Measurements from ENCODE around the gene MDC1.
"Not testable (repeated sequence)": the region's sequence is repeated elsewhere in the genome, so short reads cannot be mapped to it uniquely, and the experiment has no call there.

MDC1 gene

DNA sequence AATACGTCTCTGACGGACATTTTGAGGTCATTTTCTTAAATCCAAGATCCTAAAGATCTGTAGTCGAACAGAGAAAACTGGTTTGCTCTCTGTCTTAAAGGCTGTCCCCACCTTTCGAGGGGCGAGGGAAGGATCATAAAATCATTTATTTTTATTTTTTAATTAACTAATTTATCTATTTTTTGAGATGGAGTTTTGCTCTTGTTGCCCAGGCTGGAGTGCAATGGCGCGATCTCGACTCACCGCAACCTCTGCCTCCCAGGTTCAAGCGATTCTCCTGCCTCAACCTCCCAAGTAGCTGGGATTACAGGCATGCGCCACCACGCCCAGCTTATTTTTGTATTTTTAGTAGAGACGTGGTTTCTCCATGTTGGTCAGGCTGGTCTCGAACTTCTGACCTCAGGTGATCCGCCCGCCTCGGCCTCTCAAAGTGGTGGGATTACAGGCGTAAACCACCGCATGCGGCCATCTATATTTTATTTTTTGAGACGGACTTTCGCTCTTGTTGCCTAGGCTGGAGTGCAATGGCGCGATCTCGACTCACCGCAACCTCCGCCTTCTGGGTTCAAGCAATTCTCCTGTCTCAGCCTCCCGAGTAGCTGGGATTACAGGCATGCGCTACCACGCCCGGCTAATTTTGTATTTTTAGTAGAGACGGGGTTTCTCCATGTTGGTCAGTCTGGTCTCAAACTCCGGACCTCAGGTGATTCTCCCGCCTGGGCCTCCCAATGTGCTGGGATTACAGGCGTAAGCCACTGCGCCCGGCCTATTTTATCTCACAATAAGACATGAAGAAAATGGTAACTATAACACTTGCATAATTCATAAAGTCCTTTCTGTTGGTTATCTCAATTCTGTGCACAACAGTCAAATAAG is 1.0 kb upstream of the MDC1 start:
- DNase-seq = not testable (repeated sequence)
- intact Hi-C loops (cut with DNase I) = loop anchor here (2.0 kb wide), 2 partner anchors 27 to 35 kb away; partner anchors contain the start of gene NRM

DNA sequence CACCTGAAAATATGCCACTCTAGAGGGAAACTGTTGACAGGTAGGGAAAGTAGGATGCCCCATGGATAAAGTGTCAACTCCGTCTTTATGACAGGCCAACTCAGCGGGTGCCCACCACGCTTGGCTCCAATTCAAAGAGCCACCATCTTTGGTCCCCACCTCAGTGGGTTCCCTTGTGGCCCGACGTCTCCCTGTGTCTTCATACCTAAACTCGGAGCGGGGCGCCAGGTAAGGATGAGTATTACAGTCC is 277 bp downstream of the MDC1 start:
- no peak for DNase-seq

DNA sequence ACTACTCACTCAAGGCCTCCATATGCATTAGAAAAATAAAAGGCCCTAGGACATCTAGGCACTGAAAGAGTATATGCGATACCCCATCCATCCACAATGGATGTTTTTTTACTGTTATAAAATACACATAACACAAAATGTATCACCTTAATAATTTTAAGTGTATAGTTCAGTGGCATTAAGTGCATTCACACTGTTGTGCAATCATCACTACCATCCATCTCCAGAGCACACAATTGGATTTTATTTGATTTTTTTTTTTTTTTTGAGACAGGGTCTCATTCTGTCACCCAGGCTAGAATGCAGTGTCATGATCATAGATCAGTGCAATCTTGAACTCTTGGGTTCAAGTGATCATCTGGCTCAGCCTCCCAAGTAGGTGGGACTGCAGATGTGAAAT is 2.8 kb downstream of the MDC1 start:
- no peak for DNase-seq
- intact Hi-C loops (cut with DNase I) = no loop called here

More for the DNA sequence above, 277 bp downstream of the MDC1 start:
- intact Hi-C loops (cut with DNase I) = loop anchor here (2.0 kb wide), 2 partner anchors 26 to 34 kb away; partner anchors contain the start of gene NRM

DNA sequence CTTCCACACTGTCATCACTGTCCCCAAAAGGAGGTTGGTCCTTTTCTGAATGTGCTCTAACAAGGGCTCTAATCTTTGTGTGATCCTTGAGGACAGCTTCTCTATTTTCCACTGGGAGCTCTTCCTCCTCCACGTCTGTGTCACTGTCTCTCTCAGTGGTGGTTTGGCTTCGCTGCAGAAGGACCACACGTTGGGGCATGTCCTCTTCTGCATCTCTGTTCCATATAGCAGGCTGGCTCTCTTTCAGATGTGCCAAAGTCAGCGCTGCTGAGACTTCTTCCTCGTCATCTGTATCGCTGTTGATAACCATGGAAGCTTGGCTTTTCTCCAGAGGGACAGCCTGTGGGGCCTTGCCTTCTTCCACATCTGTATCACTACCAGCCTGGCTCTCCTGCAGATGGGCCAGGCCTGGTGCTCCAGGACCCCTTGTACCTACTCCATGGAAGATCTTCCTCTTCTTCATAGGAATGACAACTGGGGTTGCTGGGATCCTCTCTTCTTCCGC is 4.6 kb downstream of the MDC1 start:
- intact Hi-C loops (cut with DNase I) = no loop called here
- DNase-seq = no peak

DNA sequence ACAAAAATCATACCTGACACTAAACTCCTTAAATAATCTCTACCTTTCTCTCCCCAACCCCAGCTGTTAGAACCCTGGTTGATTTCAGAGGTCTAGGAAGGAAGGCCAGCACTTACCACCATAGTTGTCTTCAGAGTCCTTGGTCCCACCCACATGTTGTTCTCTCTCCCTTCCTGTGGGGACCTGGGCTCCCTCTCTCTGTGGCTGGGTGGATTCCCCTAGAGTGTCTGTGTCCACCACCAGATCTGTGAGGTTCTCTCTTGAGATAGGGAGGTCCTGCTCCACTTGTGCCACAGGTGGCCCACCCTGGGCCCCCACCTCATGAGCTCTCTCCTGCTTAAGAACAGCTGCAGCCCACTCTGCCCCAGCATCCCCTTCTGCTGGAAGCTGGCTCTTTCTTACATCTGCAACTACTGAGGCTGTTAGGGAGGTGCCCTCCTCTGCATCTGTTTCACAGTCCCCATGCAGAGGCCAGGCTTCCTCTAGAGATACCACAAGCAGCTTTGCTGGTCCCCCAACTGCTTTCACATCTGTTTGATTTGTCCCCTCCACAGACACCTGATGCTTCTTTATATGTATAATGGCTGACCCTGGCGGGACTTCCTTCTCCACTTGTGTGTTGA is 5.2 kb downstream of the MDC1 start:
- intact Hi-C loops (cut with DNase I) = no loop called here
- DNase-seq = no peak

DNA sequence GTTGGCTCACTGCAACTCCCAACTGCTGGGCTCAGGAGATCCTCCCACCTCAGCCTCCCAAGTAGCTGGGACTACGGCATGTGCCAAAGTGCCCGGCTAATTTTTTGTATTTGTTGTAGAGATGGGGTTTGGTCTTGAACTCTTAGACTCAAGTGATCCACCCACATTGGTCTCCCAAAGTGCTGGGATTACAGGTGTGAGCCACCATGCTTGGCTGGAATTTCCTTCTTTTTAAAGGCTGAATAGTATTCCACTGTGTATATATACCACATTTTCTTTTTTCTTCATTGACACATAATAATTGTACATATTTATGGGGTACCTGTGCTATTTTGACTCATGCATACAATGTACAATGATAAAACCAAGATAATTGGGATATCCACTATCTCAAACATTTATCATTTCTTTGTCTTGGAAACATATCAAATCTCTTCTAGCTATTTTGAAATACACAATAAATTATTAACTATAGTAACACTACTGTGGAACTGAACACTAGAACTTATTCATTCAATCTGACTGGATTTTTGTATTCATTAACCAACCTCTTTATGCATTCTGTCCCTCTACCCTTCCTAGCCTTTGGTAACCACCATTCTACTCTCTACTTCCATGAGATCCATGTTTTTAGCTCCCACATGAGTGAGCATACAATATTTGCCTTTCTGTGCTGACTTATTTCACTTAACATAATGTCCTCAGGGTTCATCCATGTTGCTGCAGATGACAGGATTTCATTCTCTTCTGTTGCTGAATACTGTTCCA is 7.8 kb downstream of the MDC1 start:
- no peak for DNase-seq
- intact Hi-C loops (cut with DNase I) = no loop called here

DNA sequence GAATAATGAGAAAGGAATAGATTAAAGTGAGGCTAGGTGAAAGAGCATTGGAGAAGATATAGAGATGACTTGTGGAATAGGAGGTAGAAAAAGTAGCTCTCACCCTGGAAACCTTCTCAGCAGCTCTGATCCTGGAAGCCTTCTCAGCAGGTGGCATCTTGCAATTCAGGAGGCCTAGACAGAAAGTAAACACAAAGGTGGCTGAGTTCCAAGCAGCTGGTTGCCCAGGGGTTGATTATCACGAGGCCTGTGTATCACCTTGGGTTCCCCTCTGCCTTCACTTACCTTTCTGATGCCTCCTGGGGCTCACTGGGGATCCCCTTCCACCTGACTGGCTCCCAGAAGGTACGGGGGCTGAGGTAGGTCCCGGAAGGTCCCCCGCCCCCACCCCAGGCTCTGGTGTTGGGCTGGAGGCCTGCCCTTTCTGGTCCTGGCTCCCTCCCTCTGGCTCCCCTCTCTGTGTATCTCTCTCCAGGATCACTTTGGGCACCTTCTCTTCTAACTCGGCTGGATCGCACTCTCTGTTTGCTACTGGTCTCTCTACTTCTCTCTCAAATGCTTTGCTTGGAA is 9.7 kb downstream of the MDC1 start:
- intact Hi-C loops (cut with DNase I) = no loop called here

DNA sequence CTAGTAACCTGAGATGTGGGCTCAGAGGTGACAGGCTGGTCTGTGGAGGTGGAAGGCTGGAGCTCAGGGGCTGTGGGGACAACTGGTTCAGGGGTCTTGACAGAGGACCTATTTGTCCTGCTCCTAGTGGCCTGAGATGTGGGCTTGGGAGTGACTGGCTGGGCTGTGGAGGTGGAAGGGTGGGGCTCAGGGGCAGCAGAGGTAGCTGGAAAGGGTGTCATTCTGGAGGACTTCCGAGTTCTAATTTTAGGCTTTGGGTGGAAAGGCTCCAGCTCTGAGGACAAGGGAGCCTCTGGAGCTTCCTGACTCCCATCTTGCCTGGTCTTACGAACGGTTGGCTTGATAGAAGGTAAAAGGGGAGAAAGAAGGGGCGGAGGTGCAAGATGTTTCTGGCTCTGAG is 11.5 kb downstream of the MDC1 start:
- intact Hi-C loops (cut with DNase I) = no loop called here
- DNase-seq = no peak

More for the DNA sequence above, 9.7 kb downstream of the MDC1 start:
- no peak for DNase-seq

DNA sequence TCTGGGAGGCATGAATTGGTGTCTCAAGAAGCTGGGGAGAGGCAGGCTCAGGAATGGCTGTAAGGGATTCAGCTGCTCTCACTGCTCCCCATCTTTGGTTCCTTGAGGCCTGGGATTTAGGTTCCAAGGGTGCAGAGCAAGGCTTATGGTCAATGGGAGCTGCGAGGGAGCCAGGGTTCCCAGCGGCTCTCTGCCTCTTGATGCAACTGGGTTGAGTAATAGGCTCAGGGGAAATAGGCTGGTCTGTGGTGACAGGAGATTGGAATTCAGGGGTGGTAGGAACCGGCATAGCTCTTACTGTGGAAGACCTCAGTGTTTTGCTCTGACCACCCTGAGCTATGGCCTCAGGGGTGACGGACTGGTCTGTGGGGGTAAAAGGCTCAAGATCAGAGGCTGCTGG is 13.3 kb downstream of the MDC1 start:
- DNase-seq = no peak
- intact Hi-C loops (cut with DNase I) = no loop called here

DNA sequence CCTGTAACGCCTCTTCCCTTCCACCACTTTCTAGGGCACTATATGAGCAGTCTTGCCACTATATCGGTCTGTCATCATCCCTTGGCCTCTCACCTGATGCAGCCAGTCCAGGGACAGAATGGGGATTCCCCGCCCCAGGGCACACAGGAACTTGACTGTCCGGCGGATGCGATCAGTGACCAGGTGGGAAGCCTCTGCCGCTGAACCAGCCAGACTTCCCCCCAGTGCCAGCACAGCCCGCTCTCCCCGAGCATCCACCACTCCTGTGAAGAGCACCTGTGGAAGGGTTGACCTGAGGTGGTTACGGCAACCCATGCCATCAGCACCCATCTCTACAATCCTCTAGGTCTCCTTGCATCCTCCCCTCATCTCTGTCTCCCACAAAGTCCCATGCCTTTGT is 14.1 kb downstream of the MDC1 start:
- DNase-seq = no peak
- intact Hi-C loops (cut with DNase I) = no loop called here

DNA sequence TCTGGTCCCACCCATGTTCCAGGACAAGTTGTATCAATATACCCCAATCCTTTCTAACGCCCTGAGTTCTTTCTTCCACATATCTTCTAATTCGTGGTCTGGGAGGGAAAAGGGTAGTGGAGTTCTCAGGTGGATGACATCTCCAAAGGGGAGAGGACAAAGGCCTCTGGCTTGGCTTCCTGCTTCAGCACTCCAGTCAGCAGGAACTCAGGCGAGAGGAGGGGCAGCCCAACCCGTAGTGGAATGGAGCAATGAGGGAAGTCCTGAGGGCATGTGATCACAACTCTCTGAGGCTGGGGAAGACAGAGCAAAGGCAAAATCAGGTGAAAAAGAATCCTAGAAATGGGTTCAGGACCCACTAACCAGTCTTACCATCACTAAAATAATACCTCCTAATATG is 16.7 kb downstream of the MDC1 start:
- intact Hi-C loops (cut with DNase I) = no loop called here
- DNase-seq = no peak

DNA sequence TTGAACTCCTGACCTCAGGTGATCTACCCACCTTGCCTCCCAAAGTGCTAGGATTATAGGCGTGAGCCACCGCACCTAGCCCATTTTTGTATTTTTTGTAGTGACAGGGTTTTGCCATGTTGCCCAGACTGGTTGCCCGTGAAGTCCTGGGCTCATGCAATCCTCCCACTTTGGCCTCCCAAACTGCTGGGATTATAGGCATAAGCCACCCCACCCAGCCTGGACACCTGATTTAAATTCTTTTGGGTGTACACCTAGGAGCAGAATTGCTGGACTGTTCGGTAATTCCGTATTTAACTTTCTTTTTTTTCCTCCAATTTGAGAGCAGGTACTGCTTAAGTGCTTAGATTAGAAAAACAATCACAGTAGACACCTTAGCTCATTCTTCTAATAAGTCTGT is 20.6 kb downstream of the MDC1 start:
- no peak for DNase-seq
- intact Hi-C loops (cut with DNase I) = no loop called here

DNA sequence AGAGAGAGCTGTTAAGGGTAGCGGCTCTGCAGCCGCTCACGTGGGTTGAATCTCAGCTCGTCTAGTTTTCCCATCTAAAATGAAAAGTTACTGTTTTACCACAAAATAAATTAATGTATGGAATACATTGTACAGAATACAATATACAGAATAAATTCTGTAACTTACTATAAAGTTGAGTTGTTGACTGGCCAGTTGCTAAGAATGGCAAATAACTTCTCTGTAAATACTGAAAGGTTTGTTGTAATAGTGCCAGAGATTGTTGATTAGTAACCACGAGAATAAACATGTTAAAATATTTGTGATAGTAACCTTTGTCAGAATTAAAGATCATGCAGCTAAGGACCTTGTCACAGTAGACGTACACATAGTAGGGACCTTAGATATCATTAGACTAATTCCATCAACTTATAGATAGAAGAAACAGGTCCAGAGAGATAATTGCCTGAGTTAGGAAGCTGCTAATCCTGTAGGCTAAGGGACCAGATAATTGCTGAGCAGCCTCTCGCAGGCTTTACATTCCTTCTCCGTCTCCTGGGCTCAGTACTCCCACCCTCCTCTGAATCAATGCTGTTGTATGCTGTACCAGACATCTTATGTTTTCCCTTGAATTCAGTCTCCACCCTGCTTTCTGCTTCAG is 25.8 kb downstream of the MDC1 start:
- intact Hi-C loops (cut with DNase I) = loop anchor here (2.0 kb wide), 1 partner anchor 25 kb away; the partner anchor contains the start of gene MDC1
- DNase-seq = no peak

DNA sequence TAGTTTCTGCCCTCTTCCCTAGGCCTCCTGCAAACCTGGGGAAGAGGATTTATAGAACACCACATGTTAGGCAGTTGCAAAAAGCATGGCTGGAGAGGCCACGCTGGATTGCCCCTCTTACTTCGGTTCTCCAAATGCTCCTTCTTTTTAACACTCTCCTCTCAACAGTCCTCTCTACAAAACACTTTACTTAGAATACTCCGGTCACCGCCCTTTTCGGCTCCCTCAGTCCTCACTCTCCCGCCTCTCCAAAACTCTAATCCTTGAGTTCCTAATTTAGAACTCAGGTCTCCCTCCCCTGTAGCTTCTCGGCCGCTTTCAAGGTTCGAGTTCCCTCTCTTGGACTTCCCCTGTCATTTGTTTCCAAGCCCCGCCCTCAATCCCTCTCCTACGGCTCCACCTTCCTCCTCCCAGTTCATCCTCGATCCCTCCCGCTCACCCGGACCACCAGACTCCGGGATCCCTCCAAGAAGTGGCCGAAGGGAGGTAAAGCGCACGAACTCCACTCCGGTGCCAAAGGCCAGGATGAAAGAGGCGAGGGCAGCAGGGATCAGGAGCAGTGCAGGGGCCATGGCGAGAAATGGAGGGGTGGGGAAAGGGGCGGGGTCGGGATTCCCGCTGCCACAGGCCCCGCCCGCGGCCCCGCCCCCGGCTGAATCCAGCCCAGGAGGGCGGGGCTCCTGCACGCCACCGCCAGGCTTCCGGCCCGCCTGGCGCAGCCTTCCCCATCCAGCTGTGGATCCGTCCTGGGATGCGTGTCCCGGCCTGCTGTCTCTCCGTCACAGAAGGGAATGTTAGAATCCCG is 26.5 kb downstream of the MDC1 start, which contains the start of gene NRM:
NRM (minus strand) TSS at position 582 of the 805 bp plus-strand sequence; CDS start at position 572, 10 bp downstream.
- peak; percentile 58 to 93 (median 86) for DNase-seq
- intact Hi-C loops (cut with DNase I) = loop anchor here (2.0 kb wide), 1 partner anchor 26 kb away; the partner anchor contains the start of gene MDC1

DNA sequence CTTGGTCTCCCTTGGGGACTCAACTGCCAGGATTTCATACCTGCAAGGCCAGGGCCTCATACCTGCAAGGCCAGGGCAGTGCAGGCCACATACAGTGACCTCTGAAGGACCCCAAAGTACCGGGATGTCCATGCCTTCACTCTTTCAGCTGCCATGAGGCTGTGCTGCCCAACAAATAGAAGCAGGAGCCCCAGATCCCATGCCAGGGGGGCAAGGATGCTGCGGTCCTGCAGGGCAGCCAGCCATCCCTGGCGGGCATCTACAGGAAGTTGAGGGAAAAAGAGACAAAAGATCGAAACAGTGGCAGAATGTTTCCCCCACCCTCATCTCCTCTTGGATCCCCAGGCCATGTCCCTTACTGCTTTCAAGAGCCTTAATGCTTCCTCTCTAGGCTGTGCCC is 27.1 kb downstream of the MDC1 start:
- intact Hi-C loops (cut with DNase I) = loop anchor here (2.0 kb wide), 1 partner anchor 27 kb away; the partner anchor contains the start of gene MDC1
- DNase-seq = no peak

DNA sequence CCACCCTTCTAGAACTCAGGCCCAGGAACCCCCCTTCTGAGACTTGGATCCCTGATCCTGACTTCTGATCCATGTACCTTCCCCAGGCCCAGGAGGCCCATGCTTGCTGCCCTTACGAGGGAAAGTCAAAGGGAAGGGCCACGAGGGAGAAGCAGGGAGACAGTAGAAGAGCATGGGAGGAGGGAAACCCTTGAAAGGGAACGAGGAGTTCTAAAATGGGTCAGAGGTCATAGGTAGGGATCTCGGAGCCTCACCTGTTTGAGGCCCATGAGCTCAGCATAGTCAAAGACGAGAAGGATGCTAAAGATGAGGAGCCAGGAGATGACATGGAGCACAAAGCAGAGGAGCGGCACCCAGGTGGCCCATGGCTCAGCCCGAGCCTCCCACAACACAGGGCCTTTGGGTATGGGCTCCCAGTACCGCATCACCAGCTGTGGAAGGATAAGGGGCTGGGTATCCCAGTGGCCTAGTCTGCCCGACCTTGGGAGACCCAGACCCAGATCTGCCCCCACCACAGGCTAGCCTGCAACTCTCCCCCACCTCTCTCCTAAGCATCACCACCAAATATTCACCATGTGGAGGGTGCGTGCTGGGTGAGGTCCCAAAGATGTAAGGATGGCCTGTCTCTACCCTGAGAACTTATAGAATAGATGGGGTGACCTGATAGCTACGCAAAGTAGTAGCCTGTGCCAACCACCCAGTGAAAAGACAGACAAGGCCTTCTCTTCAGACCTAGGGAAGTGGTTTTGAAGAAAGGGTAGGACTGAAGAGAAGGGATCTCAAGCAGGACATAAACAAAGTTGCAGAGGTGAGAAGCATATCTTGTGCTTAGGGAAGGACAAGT is 27.8 kb downstream of the MDC1 start:
- intact Hi-C loops (cut with DNase I) = no loop called here

DNA sequence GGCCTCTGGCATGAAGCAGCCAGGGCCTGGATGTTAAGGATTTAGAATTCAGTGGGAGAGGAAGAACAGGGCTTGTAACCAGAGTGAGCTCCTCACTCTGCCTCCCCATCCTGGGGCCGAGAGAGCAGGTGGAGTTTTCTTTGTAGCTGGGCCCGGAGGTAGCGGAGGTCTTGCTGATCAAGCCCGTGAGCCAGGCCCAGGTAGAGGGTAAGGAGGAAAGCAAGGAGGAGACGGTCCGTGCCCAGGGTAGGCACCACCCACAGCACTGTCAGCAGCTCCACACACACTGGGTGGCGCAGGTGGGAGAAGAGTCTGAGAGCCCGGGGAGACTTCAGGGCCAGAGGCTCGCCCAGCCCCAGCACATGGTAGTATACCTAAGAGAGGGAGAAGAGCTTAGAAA is 28.5 kb downstream of the MDC1 start:
- intact Hi-C loops (cut with DNase I) = no loop called here
- DNase-seq = peak in 1 of 42 donors; percentile 23

More for the DNA sequence above, 27.8 kb downstream of the MDC1 start:
- peak in 1 of 42 donors; percentile 1 for DNase-seq
